NCI-H1092 treated with DMSO at 0.1 percent for 48 hours (cell line): ENCODE data around the gene DCBLD1.
"Not testable (repeated sequence)": the region's sequence is repeated elsewhere in the genome, so short reads cannot be mapped to it uniquely, and the experiment has no call there.

Experiments used
- DNase-seq: peaks from one replicate; lab custom pipeline; 2025; lab: John Stamatoyannopoulos, UW

DCBLD1 gene

DNA sequence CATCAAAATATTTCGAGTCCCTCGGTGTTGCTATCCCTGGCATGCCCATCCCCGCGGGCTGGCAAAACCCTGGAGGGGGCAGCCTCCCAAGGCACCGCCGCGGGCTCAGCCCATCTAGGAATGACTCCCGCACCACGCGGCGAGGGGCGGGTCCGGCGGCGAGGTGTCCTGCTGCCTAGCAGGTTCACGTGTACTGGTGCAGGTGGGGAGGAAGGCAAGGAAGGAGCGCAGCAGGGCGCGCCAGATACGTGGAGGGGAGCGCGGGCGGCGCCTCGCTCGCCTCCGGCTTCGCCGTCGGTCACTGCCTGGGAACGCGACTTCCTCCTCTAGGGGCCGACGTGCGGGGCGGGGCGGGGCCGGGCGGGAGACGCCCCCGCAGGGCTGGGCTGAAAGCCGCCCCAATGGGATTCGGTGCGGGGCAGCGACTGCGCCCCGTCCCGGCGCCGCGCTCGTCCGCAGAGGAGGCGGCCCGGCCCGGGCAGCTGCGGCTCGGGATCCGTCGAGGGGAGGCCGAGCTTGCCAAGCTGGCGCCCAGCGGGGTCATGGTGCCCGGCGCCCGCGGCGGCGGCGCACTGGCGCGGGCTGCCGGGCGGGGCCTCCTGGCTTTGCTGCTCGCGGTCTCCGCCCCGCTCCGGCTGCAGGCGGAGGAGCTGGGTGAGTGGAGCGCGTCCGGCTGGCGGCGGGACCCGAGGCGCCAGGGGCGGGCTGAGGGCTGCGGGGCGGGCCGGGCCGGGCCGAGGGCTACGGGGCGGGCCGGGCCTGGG is at the start of gene DCBLD1:
Gene DCBLD1, plus strand, starts transcription at position 435 of the 764 bp plus-strand sequence. Its CDS starts 108 bp downstream, at position 543.
- no peak for DNase-seq

DNA sequence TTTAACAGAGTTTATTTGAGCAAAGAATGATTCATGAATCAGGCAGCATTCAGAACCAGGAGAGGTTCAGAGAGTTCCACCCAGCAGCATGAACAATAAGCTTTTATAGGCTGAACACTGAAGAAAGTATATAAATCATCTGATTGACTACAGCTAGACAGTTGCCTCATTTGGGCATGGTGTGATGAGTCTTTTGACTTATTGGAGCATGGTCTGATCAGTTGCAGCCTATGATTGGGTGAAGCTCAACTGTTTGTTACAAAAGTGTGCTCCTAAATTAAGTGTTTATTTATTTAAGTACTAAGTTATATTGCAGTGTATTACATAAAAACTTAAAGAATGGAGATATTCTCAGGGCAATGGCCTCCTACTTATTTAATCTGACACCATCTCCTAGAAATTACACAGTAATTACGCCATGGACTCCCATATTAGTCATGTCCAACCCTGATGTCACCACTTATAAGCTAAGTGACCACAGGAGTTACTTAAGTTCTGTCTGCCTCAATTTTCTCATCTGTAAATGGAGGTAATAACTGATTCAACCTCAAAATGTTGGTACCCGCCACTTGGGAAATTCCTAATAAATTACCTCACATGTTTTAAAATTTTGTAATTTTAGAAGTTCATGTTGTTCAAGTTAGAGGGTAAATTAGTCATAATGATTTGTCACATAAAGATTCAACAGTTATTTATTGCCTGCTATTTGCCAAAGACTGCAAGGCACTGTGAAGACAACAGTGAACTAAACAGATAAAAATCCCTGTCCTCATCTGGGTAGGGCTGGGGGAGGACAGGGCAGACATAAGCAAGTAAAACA is 41.6 kb upstream of the DCBLD1 start:
- DNase-seq = no peak

DNA sequence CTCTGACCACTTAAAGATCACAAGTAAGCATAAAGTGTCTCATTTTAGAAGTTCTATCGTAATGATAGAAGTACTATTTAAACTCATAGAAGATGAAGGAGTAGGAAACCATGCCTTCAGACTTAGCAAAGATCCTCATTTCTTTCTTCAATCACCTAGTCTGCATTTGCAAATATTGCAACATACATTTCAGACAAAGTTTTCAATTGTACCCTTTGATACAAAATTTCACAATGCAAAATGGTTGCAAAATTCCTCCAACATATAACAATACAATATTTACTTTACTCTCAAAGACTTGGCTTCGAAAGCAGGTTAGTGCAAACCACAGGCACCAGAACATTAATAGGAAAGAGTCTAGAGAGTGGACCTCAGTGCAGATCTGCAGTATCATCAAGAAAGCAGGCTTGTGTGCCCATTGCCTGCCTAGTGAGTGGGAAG is 40.6 kb upstream of the DCBLD1 start:
- DNase-seq = no peak

DNA sequence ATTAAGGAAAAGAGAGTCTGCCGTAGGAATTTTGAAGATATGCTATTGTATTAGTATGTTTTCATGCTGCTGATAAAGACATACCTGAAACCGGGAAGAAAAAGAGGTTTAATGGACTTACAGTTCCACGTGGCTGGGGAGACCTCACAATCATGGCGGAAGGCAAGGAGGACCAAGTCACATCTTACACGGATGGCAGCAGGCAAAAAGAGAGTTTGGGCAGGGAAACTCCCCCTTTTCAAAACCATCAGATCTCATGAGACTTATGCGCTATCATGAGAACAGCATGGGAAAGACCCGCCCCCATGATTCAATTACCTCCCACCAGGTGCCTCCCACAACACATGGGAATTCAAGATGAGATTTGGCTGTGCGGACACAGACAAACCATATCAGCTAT is 40.2 kb upstream of the DCBLD1 start:
- DNase-seq = not testable (repeated sequence)

DNA sequence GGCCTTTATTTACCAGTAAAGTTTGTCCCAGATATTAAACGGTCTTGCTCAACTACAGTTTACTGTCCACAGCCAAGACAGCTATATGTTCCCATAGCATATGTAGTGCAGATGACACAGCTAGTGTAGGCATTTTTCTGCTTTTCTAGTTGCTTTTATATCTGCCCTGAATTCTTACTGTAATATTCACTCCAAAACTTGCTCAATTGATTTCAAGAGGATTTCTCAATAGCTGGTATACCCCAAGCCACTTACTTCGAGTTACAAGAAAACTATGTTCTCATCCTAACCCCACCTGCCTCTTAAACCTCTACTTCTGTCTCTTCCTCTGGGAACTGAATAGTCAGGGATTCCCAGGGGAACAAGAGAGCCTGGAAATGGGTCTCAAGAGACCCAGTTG is 37.9 kb upstream of the DCBLD1 start:
- DNase-seq = no peak

DNA sequence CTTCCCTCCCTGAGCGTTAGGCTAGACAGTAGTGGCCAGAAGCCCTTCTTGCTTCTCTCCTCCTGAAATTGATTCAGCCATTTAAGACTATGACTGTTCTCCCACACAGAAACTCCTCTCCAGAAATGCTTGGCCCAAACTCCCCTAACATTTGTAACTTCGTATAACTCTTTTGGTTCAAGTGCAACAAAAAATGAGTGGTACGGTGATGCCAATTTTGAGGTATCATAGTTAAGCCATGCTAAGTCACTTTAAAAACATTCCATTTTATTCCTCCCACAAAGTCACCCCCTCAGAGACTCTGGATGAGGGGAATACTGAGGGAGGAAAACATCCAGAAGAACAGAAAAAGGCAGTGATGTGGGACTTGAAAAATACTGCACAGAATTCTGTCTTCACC is 35.6 kb upstream of the DCBLD1 start:
- DNase-seq = no peak

DNA sequence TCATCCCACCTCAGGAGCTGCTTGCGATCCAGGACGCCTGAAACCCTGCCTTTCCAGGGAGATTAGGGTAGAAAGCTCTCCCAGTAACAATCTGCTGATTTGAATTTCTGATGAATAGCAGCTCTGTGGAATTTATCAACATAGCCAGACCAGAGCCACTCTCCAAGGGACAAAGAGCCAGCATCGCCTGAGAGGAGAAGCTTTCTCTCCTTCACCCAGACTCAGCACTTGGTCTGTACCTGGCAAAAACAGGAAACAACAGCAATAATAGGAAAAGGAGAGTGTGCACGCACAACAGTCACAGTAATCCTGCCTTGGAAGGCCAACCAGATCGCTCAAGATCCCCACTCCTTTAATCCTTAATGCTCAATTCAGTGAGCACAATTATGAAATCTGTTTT is 34.5 kb upstream of the DCBLD1 start:
- DNase-seq = no peak

DNA sequence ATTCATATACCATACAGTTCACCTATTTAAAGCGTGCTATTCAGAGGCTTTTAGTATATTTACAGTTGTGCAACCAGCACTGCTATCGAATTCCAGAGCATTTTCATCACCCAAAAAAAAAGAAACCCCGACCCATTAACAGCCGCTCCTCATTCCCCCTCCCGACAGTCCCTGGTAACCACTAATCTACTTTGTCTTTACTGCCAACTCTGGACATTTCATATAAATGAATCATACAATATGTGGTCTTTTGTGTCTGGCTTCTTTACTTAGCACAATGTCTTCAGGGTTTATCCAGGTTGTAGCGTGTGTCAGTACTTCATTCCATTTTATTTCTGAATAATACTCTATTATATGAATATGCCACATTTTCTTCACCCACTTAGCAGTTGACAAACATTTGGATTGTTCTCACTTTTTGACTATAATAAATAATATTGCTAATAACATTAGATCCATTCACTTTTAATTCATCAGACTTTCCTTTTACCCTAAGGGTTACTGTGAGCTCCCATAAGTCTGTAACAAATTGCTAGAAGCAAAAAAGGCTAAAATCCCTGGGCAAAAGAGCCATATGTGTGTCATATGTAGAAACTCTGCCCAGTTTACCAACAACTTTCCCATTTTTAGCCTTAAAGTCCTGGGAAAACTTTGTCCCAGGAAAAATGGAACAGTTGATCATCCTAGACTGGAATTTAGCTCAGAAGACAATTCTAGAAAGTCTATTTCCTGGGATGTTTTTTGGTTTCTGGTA is 33.6 kb upstream of the DCBLD1 start:
- DNase-seq = no peak

DNA sequence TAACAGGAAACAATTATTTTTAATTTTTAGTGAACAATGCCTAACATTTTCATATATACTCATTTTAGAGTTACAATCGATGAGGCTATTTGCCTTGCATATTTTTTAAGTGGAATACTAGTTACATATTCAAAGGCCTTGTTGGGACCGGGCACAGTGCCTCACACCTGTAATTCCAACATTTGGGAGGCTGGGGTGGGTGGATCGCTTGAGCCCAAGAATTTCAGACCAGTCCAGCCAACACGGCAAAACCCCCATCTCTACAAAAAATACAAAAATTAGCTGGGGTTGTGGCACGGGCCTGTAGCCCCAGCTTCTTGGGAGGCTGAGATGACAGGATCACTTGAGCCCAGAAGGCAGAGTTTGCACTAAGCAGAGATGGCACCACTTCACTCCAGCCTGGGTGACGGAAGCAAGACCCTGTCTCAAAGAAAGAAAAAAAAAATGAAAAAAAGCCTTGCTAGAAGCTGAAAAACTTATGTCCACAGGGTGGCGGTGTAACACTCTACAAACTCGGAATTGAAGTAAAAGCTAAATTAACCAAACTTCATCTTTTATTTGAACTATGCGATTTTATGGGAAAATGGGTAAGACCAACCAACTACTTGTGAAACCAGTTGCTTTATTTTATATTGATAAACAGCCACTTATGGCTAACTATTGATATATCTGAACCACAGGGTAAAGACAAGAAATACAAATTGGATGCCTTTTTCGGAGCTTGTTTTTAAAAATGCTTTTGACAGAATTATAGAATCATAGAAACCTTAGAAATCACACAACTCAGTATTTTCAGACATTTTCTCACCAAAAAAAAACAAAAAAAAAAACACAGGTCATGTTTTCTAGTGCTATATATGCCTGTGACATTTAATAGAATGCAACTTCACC is 32.7 kb upstream of the DCBLD1 start:
- DNase-seq = peak; percentile 32

DNA sequence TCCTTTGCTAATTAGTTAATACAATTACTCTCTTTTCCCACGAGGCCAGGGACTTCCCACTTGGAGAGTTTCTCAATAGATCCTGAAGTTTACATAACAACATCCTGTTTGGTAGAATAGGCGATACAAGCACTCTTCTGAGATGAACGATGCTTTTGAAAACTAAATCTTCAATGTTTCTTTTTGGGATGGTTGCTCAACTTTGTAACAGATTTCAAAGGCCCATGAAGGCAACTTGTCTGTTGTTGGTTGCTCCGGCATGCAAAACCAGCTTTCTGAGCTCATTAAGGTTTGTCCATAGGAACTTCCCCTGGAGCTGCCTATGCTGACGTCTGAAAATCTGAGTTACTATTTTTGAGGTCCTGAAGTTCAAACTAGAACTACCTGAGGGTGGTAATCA is 30.8 kb upstream of the DCBLD1 start:
- DNase-seq = no peak

DNA sequence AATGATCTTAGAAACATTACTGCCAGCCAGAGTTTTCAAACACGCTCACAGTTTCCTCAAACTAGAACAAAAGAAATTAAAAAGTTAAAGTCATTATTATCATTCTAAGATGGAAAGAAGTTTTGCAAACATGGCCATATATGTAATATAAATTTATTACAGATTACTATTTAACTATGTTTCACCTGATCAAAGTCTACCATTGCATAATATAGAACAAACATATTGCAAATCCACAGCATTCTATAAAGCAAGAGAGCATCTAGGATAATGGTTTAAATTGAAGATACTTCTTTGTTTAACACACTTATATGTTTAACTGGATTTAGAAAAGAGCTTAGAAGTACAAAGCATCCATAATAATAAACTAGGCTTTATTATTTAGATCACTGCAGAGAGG is 26.2 kb upstream of the DCBLD1 start:
- DNase-seq = no peak

DNA sequence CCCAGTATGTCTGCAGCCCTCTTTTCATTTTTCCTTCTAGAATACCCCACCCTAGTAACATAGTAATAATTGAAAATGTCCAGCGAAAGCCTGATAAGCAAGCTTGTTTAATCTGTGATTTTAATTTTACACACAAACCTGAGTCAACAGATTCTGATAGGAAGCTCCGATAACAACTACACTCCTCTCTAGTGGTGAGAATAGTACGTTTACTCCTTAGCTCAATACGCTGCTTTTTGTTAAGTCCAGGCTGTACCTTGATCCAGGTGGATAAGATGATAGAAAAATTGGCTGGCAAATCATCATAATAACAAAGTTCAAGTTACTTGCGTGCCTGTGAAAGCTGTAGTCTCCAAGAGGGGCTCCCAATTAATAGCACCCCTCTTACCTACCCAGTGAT is 25.5 kb upstream of the DCBLD1 start:
- no peak for DNase-seq

DNA sequence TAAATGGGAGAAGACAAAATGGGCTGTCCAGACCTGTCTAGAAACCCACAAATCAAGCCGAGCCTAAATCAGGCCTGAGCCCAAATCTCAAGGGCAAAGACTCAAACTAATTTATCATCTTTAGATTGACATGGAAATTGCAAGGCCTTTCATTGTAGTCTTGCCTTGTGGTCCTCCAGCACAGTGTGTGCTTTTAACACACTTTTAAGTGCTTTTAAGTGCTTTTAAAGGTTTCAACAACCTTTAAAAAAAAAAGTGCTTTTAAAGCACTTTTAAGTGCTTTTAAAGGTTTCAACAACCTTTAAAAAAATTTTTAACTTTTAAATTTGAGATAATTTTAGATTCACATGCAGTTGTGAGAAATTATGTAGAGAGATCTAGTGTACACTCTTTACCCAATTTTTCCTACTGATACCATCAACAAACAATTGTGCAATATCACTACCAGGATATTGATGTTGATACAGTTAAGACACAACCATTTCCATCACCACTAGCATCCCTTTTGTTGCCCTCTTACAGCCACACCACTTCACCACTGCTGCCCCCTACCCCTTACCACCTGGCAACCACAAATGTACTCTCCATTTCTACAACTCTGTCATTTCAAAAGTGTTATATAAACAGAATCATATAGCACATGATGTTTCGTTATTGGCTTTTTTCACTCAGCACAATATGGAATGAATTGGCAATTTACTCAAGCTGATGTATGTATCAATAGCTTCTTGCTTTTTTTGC is 23.1 kb upstream of the DCBLD1 start:
- no peak for DNase-seq

DNA sequence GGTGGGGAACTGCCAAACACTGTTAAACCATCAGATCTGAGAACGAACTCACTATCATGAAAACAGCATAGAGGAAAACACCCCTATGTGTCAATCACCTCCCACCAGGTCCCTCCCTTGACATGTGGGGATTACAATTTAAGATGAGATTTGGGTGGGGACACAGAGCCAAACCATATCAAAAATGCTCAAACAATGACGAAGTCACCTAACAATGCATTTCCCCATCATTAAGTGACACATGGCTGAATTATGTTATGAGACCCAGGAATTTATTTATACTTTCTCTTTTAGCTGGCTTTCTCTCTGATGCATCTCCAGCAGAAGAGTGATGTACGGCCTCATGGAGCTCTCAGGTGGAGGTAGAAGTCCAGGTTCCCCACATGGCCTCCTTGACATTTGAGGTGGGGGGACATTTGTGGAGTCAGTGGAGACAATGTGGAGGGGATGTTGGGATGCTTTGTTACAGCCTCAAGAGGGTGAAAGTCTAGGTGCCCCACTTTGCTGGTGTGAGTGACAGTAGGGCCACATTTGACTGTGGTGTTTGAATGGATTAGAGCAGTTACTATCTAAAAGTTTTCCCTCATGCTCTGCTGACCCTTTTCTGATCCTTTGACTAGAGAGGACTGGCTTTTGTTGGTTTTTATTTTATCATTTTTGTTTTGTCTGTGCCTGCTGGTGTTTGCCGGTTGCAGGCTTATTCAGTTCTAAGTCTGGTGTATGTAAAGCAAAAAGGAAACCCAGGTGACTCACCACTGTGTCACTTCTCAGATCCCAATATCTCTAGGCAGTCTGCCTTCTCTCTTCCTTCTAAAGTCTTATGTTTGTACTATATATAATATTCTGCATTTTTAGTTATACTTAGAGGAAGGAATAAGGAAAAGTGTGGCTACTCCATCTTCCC is 18.5 kb upstream of the DCBLD1 start:
- no peak for DNase-seq

DNA sequence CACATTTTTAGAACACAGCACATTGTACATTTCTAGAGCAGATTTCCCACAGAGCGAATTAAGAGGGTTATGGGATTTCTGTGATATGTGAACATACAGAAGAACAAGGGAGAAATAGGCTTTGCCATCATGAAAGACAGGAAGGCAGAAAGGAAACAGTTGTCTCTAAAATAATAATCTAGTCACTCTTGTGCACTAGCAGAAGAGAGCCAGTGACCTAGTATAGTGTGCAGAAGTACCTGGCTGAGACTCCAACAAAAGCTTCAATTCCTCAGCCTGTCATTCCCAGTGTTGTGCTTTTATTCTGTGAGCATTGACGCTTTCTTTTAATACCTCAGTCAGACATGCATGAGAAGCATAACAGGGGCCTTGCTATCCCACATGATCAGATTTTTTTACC is 17.8 kb upstream of the DCBLD1 start:
- DNase-seq = no peak

DNA sequence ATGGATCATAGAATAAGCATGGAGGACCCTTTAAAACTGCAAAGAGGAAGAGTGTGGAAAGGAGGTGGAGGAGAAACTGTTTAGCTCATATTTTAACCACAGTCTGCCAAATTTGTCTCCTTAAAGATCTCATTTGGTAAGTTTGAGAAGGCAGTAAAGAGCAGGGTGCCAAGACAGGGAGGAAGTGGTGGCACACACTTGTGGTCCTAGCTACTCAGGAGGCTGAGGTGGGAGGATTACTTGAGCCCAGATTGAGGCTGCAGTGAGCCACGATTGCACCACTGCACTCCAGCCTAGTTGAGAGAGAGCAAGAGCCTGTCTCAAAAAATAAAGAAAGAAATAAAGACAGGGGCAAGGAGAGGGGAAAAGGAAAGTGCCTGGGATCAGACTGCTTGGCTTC is 16.8 kb upstream of the DCBLD1 start:
- DNase-seq = no peak

DNA sequence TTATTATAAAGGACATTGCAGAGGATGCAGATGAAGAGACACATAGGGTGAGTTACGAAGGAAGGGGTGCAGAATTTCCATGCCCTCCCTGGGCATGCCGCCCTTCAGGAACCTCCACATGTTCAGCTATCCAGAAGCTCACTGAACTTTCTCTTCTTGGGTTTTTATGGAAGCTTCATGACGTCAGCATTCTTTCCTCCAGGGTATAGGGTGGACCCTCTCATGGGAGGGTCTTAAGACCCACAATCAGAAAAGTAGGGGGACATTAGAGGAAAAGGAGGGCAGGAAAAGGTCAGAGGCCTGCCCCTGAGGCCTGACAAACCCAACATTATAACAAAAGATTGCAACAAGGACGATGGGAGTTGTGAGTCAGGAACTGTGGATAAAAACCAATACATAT is 14.6 kb upstream of the DCBLD1 start:
- no peak for DNase-seq

DNA sequence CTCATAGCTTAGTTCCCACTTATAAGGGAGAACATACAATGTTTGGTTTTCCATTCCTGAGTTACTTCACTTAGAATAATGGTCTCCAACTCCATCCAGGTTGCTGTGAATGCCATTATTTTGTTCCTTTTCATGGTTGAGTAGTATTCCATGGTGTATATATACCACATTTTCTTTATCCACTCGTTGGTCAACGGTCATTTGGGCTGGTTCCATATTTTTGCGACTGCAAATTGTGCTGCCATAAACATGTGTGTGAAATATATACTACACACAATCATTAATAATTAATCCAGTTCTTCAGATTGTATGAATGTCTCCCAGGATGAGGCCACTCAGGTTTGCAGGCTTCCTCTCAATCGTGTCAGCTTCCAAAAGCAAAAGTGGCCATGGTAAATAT is 13.9 kb upstream of the DCBLD1 start:
- DNase-seq = not testable (repeated sequence)

DNA sequence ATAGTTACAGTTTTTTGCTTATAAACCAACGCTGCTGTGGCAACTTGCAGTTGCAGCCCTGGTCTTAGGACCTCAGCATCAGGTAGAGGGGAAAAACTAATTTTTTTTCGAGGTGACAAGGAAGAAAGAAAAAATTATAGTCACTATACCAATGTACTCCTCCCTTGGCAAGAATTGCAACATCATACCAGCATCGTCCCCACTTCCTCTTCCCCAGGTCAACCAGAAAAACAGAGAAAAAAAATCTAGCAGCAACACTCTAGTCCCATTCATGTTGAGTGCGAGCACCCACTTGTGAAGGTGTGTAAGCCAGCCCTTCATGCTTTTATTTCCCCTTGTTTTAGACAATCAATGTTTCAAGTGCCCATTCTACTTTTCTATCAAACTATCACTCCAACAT is 13.1 kb upstream of the DCBLD1 start:
- no peak for DNase-seq

DNA sequence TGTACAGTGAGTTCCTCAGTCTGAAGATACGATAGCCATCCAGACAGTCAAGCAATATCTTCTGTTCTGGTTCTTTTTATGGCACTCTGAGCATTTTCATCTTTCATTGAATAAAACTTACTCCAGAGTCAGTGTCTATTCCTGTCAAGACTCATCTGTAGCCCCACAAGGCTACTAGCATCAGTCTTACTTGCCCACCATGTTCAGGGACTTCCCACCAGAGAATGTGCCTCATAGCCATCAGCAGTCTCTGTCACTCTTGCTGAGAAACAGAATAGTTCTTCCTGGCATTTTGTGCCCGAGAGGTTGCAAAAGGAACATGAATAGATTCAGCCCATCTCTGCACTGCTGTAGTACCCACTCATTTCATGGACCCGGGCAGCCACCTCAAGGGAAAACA is 12.7 kb upstream of the DCBLD1 start:
- no peak for DNase-seq
